Embryonic facial prominence (tissue), 1 donor: ENCODE results near the gene MXRA7.
"Not testable (repeated sequence)": the region's sequence is repeated elsewhere in the genome, so short reads cannot be mapped to it uniquely, and the experiment has no call there.

Experiments used
- DNase-seq: peaks from one replicate; pipeline ENCODE4 v3.0.0-alpha.2; 2016; ENCODE audit errors: extremely low spot score

MXRA7 gene

DNA sequence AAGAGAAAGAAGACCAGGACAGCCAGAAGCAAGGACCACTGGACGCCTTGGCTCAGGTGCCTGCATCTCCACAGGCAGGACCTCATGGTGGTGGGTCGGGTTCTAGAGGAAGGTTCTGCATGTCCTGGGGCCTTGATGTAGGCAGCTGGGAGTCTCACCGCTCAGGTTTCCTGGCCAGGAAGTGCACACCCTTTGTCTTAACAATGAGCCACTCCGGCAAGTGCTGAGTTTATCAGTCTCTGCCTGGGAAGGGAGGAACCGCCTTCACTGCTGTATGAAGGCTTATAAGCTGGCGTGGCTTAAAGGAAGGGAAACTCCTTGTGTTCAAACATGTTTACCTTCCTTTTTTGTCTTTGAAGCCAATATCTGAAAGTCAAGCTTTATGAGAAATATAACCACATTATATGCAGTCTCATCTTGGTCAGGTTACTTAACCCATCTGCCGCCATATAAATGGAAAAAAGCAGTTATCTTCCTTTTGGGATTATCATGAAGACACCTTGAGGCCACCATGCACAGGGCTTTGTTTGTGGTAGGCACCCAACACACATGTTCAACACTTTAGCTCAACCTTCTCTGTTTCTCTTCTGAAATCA, 67.1 kb downstream of the MXRA7 start, which contains the start of gene ST6GALNAC1:
ST6GALNAC1 (minus strand) TSS at position 205 of the 596 bp plus-strand sequence; CDS start at position 86, 119 bp downstream.
- DNase-seq = no peak

DNA sequence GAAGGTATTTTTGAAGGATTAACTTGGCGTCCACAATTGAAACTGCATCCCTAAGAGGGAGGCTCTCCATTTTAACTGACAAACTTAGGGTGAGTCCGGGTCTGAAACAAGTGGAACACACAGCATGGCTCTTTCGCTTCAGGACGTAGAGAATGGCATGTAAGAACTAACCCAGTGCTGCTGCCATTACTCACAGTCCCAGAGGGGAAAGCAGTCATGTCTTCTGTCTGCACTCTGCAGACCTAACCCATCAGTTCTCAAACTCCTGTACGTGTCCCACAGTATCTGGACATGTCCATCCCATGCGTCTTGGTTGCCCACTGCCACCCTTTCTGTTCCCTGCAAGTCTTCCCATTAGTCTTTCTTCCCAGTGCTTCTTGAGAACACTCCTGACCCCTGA, 67.8 kb downstream of the MXRA7 start:
- DNase-seq = no peak

DNA sequence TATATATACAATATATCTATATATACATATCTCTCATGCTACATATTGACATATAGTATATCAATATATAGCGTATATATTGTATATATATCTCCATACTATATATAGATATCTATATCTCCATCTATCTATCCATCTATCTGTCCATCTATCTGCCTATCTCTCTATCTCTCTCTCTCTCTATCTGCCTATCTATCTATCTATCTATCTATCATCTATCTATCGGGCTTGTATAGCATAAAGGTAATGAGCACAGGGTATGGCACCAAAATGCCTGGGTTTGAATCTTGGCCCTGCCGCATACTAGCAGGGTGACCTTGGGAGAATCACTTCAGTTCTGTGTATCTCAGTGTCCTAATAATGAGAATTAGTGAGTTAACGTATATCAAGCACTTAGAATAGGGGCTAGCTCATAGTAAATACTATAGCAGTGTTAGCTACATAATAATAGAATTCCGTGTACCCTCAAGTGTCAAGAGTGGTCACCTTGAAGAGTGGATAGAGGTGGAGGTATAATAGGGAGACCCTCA, 68.7 kb downstream of the MXRA7 start:
- no peak for DNase-seq

DNA sequence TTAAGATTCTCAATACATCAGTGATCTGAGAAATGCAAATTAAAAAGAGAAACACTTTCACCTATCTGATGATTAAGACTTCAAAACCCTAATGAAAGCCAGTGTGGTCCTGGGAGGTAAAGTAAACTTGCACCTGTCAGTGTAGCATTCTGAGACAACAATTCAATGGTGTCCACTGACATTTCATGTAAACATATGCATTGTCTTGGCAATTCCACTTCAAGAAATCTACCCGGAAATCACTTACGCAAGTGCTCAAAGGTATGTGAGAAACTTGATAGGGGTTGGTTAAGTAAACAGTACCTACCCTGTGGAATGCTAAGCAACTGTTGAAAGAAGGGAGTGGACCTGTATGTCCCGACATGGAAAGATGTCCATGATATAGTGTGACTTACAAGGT, 69.3 kb downstream of the MXRA7 start:
- DNase-seq = no peak

DNA sequence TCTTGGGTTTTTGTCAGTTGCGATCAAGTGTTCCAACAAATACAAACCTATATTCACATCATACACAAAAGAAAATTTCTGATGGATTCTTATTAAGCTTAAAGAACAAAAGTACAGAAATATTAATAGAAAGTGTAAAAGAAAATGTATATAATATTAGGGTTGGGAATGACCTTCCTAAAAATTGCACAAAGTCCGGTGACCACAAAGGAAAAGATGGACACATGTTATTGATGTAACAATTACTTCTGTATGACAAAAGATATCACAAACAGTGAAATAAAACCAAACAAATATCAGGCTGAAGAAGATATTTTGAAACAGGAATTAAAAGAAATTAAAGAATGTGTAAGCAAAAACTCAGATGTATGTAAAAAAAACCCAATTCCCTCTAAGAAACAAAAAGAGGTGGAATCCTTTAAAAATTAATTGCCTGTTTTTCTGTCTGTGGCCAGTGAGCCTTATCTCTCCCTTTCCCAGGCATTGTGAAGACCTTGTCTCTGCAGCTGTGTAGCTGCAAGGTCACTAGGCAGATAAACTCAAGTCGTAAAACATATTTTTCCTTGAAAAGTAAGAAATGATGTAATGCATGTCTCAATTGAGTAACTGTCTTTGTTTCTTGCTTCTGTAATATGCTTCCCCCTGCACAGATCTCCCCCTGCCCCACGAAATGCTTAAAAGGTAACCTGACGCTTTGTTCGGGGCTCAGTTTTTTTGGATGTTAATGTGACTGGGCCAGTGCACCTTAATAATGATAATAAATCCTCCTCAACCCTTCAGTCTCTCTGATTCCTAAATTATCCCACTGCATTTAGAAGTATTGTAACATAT, 70.0 kb downstream of the MXRA7 start:
- no peak for DNase-seq

DNA sequence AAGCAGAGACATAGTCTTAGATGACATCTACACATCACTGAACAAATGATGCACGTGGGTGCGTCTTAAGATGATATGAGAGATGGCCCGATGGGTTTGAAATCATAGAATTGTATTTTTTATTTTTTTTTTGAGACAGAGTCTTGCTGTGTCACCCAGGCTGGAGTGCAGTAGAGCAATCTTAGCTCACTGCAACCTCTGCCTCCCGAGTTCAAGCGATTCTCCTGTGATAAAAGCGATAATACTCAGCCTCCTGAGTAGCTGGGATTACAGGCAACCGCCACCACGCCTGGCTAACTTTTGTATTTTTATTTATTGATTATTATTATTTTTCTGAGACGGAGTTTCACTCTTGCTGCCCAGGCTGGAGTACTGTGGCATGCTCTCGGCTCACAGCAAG, 72.5 kb downstream of the MXRA7 start:
- no peak for DNase-seq

DNA sequence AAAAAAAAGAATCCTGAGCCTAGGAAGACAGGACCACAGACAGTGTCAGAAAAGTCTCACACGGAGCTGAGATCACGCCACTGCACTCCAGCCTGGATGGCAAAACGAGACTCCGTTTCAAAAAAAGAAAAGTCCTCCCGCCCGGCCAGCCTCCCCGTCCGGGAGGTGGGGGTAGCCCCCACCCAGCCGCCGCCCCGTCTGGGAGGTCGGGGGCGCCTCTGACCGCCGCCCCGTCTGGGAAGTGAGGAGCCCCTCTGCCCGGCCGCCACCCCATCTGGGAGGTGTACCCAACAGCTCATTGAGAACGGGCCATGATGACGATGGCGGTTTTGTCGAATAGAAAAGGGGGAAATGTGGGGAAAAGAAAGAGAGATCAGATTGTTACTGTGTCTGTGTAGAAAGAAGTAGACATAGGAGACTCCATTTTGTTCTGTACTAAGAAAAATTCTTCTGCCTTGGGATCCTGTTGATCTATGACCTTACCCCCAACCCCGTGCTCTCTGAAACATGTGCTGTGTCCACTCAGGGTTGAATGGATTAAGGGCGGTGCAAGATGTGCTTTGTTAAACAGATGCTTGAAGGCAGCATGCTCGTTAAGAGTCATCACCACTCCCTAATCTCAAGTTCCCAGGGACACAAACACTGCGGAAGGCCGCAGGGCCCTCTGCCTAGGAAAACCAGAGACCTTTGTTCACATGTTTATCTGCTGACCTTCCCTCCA, 74.1 kb downstream of the MXRA7 start:
- not testable (repeated sequence) for DNase-seq

DNA sequence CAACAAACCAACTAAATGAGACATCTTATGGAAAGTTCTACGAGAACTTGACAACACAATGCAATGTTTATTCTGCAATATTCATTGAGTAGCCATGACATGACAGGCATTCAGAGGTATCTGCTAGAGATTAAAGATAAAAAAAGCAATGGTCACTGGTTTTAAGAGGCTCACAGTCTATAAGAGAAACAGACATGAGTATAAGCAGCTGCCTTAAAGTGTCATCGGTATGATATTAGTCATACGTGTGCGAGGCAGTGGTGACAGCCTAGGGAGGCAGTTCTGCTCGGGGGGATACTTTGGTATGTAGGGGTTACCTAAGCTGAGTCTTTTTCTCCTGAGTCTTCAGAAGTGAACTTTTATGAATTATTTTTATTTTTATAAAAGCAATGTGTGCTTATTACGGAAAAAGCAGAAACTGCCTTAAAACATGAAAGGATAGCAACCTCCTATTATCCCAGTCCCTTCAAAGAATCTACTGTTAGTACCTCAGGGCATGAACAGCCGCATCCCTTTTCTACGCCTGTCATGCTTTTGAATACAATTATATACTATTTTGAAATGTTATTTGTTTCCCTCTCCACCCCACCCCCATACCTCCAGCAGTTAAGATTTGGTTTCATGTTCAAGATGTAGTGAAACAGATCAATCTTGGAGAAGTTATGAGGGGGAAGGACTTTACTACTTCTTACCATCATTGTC, 75.0 kb downstream of the MXRA7 start:
- DNase-seq = no peak

DNA sequence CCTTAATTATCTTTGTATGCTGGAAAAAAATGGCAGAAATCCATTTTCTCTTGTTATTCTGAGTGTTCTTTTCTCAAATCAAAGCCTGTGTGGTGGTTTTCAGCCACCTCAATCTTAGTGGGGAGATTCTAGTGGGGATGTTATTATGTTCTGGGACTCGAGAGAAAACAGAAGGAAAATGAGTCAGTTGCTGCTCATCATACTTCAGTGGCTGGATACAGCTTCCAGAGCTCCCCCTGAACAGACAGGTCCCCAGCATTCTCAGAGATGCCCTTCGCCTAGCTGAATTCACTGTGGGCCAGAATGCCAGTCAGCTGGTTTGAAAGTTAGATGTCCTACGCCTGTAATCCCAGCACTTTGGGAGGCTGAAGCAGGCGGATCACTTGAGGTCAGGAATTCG, 75.7 kb downstream of the MXRA7 start:
- DNase-seq = no peak

DNA sequence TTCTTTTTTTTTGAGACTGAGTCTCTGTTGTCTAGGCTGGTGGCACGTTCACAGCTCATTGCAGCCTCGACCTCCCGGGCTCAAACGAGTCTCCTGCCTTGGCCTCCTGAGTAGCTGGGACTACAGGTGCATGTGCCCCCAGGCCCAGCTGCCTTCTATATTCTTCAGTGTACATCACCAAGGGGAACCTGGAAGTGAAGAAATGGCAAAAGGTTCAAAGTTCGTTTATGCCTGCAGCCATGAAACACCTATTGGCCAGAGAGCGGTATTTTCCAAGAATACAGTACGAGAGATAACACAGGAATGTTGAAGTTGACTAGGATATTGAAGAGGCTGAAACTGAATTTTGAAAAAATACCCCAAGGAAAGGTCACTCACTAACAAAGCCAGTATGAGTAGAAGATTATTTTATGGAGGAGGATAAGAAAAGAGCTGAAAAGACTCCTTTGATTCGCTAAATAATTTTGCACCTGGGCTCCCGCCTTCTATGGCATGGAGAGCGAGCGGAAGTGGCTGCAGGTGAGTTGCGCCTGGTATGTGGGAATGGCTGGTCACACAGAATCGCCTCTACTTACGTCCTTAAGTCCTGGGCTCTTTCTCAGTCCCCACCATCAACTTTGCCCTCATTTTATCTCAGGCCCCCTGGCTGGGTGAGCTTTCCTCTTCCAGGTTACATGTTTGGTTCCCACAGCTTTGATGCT, 77.0 kb downstream of the MXRA7 start:
- DNase-seq = no peak

DNA sequence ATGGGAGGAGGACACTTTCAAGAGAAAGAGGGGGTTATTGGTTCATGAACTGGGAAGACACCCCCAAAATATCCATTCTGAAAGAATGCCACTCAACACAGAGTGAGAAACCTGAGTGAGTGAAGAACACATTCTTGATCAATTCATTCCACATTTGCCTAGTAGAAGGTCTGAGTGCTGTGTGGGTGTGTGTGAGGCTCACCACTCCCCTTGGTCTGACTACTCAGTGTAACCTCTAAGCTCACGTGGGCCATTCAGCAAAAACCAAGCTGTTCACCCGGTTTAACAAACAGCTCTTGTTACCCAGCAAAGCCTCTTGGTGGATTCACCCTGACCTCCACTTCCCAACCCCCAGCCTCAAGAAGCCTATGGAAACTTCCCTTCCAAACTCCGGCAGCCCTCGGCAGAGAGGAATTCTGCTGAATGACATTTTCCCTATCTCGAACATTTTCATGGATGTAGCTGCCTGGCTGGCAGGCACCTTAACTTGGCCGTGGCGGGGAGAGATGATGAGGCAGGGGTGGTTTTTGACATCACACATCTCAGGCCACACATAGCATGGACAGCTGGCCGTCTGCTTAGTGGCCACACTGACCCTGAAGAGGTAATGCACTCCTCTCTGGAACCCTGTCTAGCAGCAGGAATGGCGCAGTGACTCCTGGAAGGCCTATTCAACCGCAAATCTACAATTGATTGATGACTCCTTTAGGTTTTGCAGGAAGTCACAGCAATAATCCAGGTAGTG, 78.8 kb downstream of the MXRA7 start:
- no peak for DNase-seq

DNA sequence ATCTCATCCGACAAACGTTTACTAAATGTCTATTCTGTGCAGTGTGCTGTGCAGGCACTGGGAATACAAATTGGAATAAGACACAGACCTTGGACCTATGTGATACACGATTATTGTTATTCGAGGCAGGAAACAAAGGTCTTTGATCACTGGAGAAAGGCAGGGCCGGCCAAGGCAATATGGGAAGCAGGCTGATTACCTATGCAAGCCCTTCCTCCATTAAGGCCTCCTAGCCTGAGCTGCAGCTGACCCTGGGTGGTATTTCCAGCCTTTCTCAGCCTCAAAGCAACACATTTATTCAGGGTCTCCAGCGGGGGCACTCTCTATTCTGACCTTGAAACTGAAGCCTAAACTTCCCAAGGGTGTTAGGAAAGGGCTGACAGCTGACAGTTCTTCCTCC, 80.6 kb downstream of the MXRA7 start:
- no peak for DNase-seq
